ENCODE data around the gene SYT1. TPM values are rescaled to one million over a fixed set of nuclear protein-coding genes. Genes with fewer than 3 reads are reported as not detected.

SYT1 gene
- total RNA-seq, 1 donor from 2014 or later: 2.1 TPM

DNA sequence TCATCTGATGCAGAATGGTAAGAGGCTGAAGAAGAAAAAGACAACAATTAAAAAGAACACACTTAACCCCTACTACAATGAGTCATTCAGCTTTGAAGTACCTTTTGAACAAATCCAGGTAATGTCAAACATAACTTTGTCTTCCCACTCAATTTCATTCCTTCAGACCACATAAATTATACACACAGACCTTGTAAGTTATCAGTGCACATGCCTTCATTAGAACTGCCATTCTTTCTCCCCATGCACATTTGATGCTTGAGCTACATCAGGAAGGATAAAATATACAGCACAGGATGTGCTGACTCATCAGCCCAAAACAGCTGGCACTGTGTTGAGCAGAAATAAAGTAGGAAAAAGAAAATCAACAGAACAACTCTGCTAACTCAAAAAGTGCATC lies 579.5 kb downstream of the SYT1 start:
- no peaks in the 10 kb centered on the region for H3K4me1 ChIP-seq (ENCODE audit: control insufficient read depth in 3 of 3, insufficient read depth in 3 of 3, low read length in 3 of 3)
- no peaks in the 10 kb centered on the region for H3K9me3 ChIP-seq (ENCODE audit: control insufficient read depth in 3 of 3, low read length in 3 of 3)
- no peaks in the 10 kb centered on the region for H3K27me3 ChIP-seq (ENCODE audit: control insufficient read depth in 3 of 3, insufficient read depth in 3 of 3, low read length in 3 of 3)
- H3K36me3 ChIP-seq (ENCODE audit: control insufficient read depth in 3 of 3, insufficient read depth in 3 of 3, low read length in 3 of 3): no peaks in the 10 kb centered on the region
- H3K9ac ChIP-seq (ENCODE audit: low read depth in 1 of 3, low read length in 3 of 3): no peak overlapping the region
- H3K4me3 ChIP-seq (ENCODE audit: low read length in 3 of 3): no peak overlapping the region
- no peak overlapping the region for H3K27ac ChIP-seq (ENCODE audit: low read depth, low read length)

DNA sequence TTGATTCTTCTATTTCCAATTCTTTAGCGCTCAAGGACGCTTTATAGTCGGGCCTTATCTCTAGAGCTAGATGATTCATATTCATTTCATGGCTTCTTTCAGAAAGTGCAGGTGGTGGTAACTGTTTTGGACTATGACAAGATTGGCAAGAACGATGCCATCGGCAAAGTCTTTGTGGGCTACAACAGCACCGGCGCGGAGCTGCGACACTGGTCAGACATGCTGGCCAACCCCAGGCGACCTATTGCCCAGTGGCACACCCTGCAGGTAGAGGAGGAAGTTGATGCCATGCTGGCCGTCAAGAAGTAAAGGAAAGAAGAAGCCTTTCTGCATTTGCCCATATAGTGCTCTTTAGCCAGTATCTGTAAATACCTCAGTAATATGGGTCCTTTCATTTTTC lies 584.2 kb downstream of the SYT1 start:
- Histone ChIP-seq H3K9me3 (ENCODE audit: control insufficient read depth in 3 of 3, low read length in 3 of 3) (no peaks in the 10 kb centered on the region), H3K9ac (ENCODE audit: low read depth in 1 of 3, low read length in 3 of 3) (no peak overlapping the region), H3K4me3 (ENCODE audit: low read length in 3 of 3) (no peak overlapping the region), H3K4me1 (ENCODE audit: control insufficient read depth in 3 of 3, insufficient read depth in 3 of 3, low read length in 3 of 3) (no peaks in the 10 kb centered on the region), H3K36me3 (ENCODE audit: control insufficient read depth in 3 of 3, insufficient read depth in 3 of 3, low read length in 3 of 3) (no peaks in the 10 kb centered on the region), H3K27me3 (ENCODE audit: control insufficient read depth in 3 of 3, insufficient read depth in 3 of 3, low read length in 3 of 3) (no peaks in the 10 kb centered on the region), H3K27ac (ENCODE audit: low read depth, low read length) (no peak overlapping the region)

DNA sequence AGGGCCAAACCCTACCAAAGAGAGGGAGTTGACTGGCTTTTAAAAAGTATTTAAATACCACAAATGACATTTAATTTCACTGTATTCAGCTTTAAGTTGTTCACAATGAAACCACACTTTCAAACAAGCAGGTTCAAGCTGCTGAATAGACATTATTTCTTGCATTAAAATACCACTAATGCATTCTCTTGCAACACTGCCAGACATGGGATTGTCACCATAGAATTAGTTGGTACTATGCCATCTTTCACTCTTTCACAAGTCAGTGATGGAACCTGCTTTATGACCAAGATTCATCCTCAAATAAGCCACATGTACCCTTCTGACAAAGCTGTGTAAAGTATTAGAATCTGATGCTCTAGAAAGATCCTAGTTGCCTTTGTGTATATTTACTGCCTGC lies 586.8 kb downstream of the SYT1 start:
- Histone ChIP-seq H3K4me3 (ENCODE audit: low read length in 3 of 3) (no peak overlapping the region), H3K9ac (ENCODE audit: low read depth in 1 of 3, low read length in 3 of 3) (no peak overlapping the region), H3K9me3 (ENCODE audit: control insufficient read depth in 3 of 3, low read length in 3 of 3) (no peaks in the 10 kb centered on the region), H3K27ac (ENCODE audit: low read depth, low read length) (no peak overlapping the region), H3K36me3 (ENCODE audit: control insufficient read depth in 3 of 3, insufficient read depth in 3 of 3, low read length in 3 of 3) (no peaks in the 10 kb centered on the region), H3K4me1 (ENCODE audit: control insufficient read depth in 3 of 3, insufficient read depth in 3 of 3, low read length in 3 of 3) (no peaks in the 10 kb centered on the region), H3K27me3 (ENCODE audit: control insufficient read depth in 3 of 3, insufficient read depth in 3 of 3, low read length in 3 of 3) (no peaks in the 10 kb centered on the region)

DNA sequence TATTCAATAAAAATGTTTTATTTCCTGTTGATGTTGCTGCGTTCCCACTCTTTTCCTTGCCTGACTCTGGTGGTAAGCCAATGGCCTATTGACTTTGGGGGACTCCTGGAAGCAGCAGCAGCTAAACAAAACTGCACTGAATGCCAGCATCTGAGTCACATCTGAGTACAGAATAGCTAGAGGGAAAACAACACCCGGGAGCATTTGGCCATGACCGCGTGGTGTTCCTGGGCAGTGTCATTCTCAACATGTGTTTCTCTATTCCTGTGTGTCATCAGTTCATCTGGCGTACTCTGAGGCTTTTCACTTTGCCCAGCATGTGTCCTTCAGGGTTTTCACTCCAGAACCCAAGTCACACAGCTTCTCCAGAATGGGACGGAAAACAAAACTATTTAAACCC lies 587.4 kb downstream of the SYT1 start:
- Histone ChIP-seq H3K9me3 (ENCODE audit: control insufficient read depth in 3 of 3, low read length in 3 of 3) (no peaks in the 10 kb centered on the region), H3K27ac (ENCODE audit: low read depth, low read length) (peak overlapping the region; percentile 10), H3K4me3 (ENCODE audit: low read length in 3 of 3) (no peak overlapping the region), H3K9ac (ENCODE audit: low read depth in 1 of 3, low read length in 3 of 3) (no peak overlapping the region), H3K36me3 (ENCODE audit: control insufficient read depth in 3 of 3, insufficient read depth in 3 of 3, low read length in 3 of 3) (no peaks in the 10 kb centered on the region), H3K27me3 (ENCODE audit: control insufficient read depth in 3 of 3, insufficient read depth in 3 of 3, low read length in 3 of 3) (no peaks in the 10 kb centered on the region), H3K4me1 (ENCODE audit: control insufficient read depth in 3 of 3, insufficient read depth in 3 of 3, low read length in 3 of 3) (no peaks in the 10 kb centered on the region)

DNA sequence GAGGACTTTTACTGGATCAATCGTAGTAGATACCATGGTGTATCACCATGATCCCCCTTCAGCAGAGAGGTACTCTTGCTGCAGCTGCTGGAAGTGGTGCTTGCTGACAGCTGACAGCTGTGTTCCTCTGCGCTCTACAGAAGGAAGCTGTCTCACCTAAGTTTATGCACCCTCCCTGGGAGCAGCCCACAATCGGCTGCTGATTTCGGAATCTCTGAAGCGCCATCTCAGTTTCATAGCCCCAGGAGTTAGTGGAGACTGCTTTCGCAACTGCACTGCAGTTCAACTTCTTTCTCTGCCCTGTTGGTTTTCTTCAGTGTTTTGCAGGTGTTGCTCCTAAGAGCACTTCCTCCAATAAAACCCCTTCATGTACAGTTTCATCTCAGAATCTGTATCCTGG lies 588.3 kb downstream of the SYT1 start:
- H3K36me3 ChIP-seq (ENCODE audit: control insufficient read depth in 3 of 3, insufficient read depth in 3 of 3, low read length in 3 of 3): no peaks in the 10 kb centered on the region
- H3K9me3 ChIP-seq (ENCODE audit: control insufficient read depth in 3 of 3, low read length in 3 of 3): no peaks in the 10 kb centered on the region
- no peak overlapping the region for H3K27ac ChIP-seq (ENCODE audit: low read depth, low read length)
- no peaks in the 10 kb centered on the region for H3K4me1 ChIP-seq (ENCODE audit: control insufficient read depth in 3 of 3, insufficient read depth in 3 of 3, low read length in 3 of 3)
- no peaks in the 10 kb centered on the region for H3K27me3 ChIP-seq (ENCODE audit: control insufficient read depth in 3 of 3, insufficient read depth in 3 of 3, low read length in 3 of 3)
- H3K9ac ChIP-seq (ENCODE audit: low read depth in 1 of 3, low read length in 3 of 3): no peak overlapping the region
- no peak overlapping the region for H3K4me3 ChIP-seq (ENCODE audit: low read length in 3 of 3)

DNA sequence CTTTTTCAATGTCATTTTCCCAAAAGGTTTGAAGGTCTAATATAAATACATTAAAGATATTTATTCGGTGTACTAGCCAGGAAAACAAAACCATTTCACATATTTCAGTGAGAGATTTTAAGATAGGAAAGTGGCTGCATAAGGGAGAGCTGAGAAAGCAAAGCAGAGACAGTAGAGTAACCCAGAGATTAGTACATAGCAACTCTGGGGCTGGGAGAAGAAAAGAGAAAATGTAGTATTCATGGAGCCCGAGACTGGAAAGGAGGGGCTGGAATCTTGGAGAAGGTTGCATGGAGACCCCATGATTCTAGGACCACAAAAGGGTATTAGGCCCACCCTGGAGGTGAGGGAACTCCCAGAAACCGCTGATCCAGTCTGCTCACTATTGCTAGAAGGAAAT lies 589.2 kb downstream of the SYT1 start:
- Histone ChIP-seq H3K9ac (ENCODE audit: low read depth in 1 of 3, low read length in 3 of 3) (no peak overlapping the region), H3K9me3 (ENCODE audit: control insufficient read depth in 3 of 3, low read length in 3 of 3) (no peaks in the 10 kb centered on the region), H3K4me3 (ENCODE audit: low read length in 3 of 3) (no peak overlapping the region), H3K4me1 (ENCODE audit: control insufficient read depth in 3 of 3, insufficient read depth in 3 of 3, low read length in 3 of 3) (no peaks in the 10 kb centered on the region), H3K27me3 (ENCODE audit: control insufficient read depth in 3 of 3, insufficient read depth in 3 of 3, low read length in 3 of 3) (no peaks in the 10 kb centered on the region), H3K27ac (ENCODE audit: low read depth, low read length) (no peak overlapping the region), H3K36me3 (ENCODE audit: control insufficient read depth in 3 of 3, insufficient read depth in 3 of 3, low read length in 3 of 3) (no peaks in the 10 kb centered on the region)

DNA sequence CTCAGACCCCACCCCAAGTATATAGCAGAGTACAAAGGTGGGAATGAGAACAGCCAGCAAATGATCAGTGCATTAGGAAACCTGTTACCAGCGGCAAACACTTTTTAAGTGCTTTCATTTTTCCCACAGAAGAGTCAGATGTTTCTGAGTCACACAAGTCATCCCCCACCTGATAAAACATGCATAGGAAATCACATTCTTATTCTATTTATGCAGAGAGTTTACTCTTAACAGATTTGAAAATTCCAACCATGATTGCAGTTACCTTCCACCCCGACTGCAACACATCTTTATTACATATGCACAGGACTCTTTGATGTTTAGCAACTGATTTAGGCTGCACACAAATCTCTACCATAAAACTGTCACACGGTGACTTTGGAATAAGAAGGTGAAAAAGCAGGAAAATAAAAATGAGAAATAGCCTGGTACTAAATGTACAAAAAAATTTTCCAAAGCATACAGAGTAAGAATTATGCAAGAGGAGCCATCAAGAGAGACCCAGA lies 589.8 kb downstream of the SYT1 start:
- no peaks in the 10 kb centered on the region for H3K9me3 ChIP-seq (ENCODE audit: control insufficient read depth in 3 of 3, low read length in 3 of 3)
- no peaks in the 10 kb centered on the region for H3K36me3 ChIP-seq (ENCODE audit: control insufficient read depth in 3 of 3, insufficient read depth in 3 of 3, low read length in 3 of 3)
- no peak overlapping the region for H3K4me3 ChIP-seq (ENCODE audit: low read length in 3 of 3)
- no peak overlapping the region for H3K27ac ChIP-seq (ENCODE audit: low read depth, low read length)
- H3K4me1 ChIP-seq (ENCODE audit: control insufficient read depth in 3 of 3, insufficient read depth in 3 of 3, low read length in 3 of 3): no peaks in the 10 kb centered on the region
- no peaks in the 10 kb centered on the region for H3K27me3 ChIP-seq (ENCODE audit: control insufficient read depth in 3 of 3, insufficient read depth in 3 of 3, low read length in 3 of 3)
- H3K9ac ChIP-seq (ENCODE audit: low read depth in 1 of 3, low read length in 3 of 3): no peak overlapping the region

DNA sequence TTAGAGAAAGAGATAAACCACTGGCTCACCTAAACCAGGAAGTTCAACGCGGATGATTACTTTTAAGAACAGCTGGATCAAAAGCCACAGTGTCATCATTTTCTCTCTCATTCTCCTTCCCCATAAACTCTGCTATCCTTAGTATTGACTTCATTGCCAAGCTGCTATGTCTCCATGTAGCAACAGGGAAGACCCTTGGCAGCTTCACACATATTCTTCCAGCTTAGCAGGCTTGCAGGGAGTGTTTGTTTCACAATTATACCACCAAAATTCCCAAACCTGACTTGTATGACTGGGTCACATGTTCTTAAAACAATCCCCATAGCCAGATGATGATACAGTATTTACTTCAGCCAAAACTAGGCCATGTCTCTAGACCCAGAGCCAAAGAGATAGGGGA lies 590.7 kb downstream of the SYT1 start:
- Histone ChIP-seq H3K4me3 (ENCODE audit: low read length in 3 of 3) (no peak overlapping the region), H3K27ac (ENCODE audit: low read depth, low read length) (no peak overlapping the region)

DNA sequence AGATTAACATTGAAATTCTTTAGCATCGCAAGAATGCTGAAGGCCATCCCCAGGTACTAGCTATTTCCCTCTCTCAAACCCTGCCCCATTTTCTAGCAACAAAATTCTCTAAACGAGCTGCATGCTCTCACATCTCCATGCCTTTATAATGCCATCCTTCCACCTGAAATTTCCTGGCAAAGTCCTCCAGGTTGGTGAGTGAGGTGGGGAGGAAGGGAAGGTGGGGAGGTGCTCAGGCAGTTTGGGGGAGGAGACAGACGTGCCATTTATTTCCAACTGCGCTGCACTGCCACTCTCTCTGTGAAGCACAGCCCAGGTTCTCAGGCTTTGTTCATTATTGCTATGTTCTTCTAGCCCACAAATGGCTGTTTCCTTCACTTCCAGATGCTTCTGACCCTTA lies 617.7 kb downstream of the SYT1 start:
- Histone ChIP-seq H3K27ac (ENCODE audit: low read depth, low read length) (no peak overlapping the region), H3K4me3 (ENCODE audit: low read length in 3 of 3) (no peak overlapping the region), H3K4me1 (ENCODE audit: control insufficient read depth in 3 of 3, insufficient read depth in 3 of 3, low read length in 3 of 3) (no peaks in the 10 kb centered on the region), H3K9ac (ENCODE audit: low read depth in 1 of 3, low read length in 3 of 3) (no peak overlapping the region), H3K36me3 (ENCODE audit: control insufficient read depth in 3 of 3, insufficient read depth in 3 of 3, low read length in 3 of 3) (no peaks in the 10 kb centered on the region), H3K27me3 (ENCODE audit: control insufficient read depth in 3 of 3, insufficient read depth in 3 of 3, low read length in 3 of 3) (no peaks in the 10 kb centered on the region), H3K9me3 (ENCODE audit: control insufficient read depth in 3 of 3, low read length in 3 of 3) (peaks cover 0 to 2% (median 0%) of the 10 kb centered on the region in 3 donors)

More for the DNA sequence above, 590.7 kb downstream of the SYT1 start:
- Histone ChIP-seq H3K27me3 (ENCODE audit: control insufficient read depth in 3 of 3, insufficient read depth in 3 of 3, low read length in 3 of 3) (no peaks in the 10 kb centered on the region), H3K4me1 (ENCODE audit: control insufficient read depth in 3 of 3, insufficient read depth in 3 of 3, low read length in 3 of 3) (no peaks in the 10 kb centered on the region), H3K9me3 (ENCODE audit: control insufficient read depth in 3 of 3, low read length in 3 of 3) (no peaks in the 10 kb centered on the region), H3K9ac (ENCODE audit: low read depth in 1 of 3, low read length in 3 of 3) (no peak overlapping the region), H3K36me3 (ENCODE audit: control insufficient read depth in 3 of 3, insufficient read depth in 3 of 3, low read length in 3 of 3) (no peaks in the 10 kb centered on the region)

DNA sequence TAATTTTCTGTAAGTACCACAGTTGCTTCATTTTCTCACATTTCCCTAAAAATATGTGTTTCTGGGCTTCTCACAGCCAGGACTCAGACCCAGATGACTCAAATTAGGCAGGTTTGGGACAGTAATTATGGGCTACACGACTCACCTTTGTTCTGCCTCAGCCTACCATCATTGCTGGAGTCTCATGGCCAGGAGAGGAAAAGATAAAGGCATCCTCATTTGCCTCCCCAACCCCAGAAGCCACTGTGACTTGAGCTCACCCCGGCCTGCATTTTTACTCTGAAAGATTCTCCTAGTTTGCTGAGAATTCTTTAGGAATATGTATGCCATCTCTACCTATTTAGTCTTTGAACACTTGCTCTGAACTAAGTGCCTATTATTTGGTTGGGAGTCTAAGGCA lies 618.3 kb downstream of the SYT1 start:
- no peak overlapping the region for H3K4me3 ChIP-seq (ENCODE audit: low read length in 3 of 3)
- H3K4me1 ChIP-seq (ENCODE audit: control insufficient read depth in 3 of 3, insufficient read depth in 3 of 3, low read length in 3 of 3): no peaks in the 10 kb centered on the region
- H3K27ac ChIP-seq (ENCODE audit: low read depth, low read length): no peak overlapping the region
- H3K27me3 ChIP-seq (ENCODE audit: control insufficient read depth in 3 of 3, insufficient read depth in 3 of 3, low read length in 3 of 3): no peaks in the 10 kb centered on the region
- no peaks in the 10 kb centered on the region for H3K36me3 ChIP-seq (ENCODE audit: control insufficient read depth in 3 of 3, insufficient read depth in 3 of 3, low read length in 3 of 3)
- no peak overlapping the region for H3K9ac ChIP-seq (ENCODE audit: low read depth in 1 of 3, low read length in 3 of 3)
- peaks cover 0 to 2% (median 0%) of the 10 kb centered on the region in 3 donors for H3K9me3 ChIP-seq (ENCODE audit: control insufficient read depth in 3 of 3, low read length in 3 of 3)

DNA sequence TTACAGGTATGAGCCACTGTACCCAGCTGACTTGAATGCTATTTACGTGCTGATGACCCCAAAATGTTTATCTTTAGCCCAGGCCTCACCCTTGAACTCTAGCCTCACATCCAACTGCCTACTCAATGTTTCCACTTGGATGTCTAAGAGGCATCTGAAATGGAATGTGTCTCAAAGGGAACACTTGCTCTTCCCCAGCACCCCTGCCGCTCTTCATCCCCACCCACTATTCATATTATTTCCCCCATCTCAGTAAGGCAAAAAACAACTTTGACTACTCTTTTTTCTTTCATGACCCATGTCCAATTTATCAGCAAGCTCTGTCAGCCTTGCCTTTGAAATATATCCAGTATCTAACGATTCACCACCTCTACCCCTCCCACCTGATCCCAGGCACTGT lies 621.6 kb downstream of the SYT1 start:
- H3K36me3 ChIP-seq (ENCODE audit: control insufficient read depth in 3 of 3, insufficient read depth in 3 of 3, low read length in 3 of 3): no peaks in the 10 kb centered on the region
- H3K4me3 ChIP-seq (ENCODE audit: low read length in 3 of 3): no peak overlapping the region
- no peak overlapping the region for H3K9ac ChIP-seq (ENCODE audit: low read depth in 1 of 3, low read length in 3 of 3)
- H3K4me1 ChIP-seq (ENCODE audit: control insufficient read depth in 3 of 3, insufficient read depth in 3 of 3, low read length in 3 of 3): no peaks in the 10 kb centered on the region
- H3K9me3 ChIP-seq (ENCODE audit: control insufficient read depth in 3 of 3, low read length in 3 of 3): peaks cover 0 to 2% (median 0%) of the 10 kb centered on the region in 3 donors
- no peaks in the 10 kb centered on the region for H3K27me3 ChIP-seq (ENCODE audit: control insufficient read depth in 3 of 3, insufficient read depth in 3 of 3, low read length in 3 of 3)
- H3K27ac ChIP-seq (ENCODE audit: low read depth, low read length): no peak overlapping the region
